GM23248 (cell line): ENCODE data around the gene TRAF3.

Source experiments
- EZH2 ChIP-seq: fragments of 200-600 bp; sonication (generic); IDR thresholded peaks from 2 replicates; pipeline ENCODE4 v1.6.1; 2018; ENCODE audit warnings: antibody characterized with exemption, mild to moderate bottlenecking; ENCODE audit not compliant: insufficient read depth, poor library complexity, severe bottlenecking
- EZH2phosphoT487 ChIP-seq: fragments of 200-600 bp; sonication (generic); IDR thresholded peaks from 2 replicates; pipeline ENCODE4 v1.6.1; 2018; ENCODE audit warnings: antibody characterized with exemption, moderate library complexity, mild to moderate bottlenecking, low read depth; ENCODE audit not compliant: insufficient read depth

GRCh38 chr14:102888748-102889147 lies 111.5 kb downstream of the TRAF3 start:
- TF ChIP-seq EZH2phosphoT487, result no peak
- no peak for TF ChIP-seq EZH2
